RPMI8226 (cell line): ENCODE measurements around the gene RBM10.

Experiments used
- DNase-seq: peaks from one replicate; pipeline ENCODE4 v3.0.0-alpha.2; 2015

RBM10 gene

GRCh38 chrX:47146936-47147859 lies 2.2 kb downstream of the RBM10 start:
- DNase-seq, result no peak

- DNase-seq, result no peak
These were observed 3.9 kb downstream of the RBM10 start for GRCh38 chrX:47148946-47149345.

GRCh38 chrX:47151435-47151834 lies 6.4 kb downstream of the RBM10 start:
- no peak for DNase-seq

GRCh38 chrX:47156611-47157520 lies 11.8 kb downstream of the RBM10 start:
- DNase-seq, result no peak

- DNase-seq, result no peak
These were observed 13.1 kb downstream of the RBM10 start for GRCh38 chrX:47158131-47158530.

GRCh38 chrX:47158781-47159180 lies 13.8 kb downstream of the RBM10 start:
- no peak for DNase-seq

GRCh38 chrX:47160781-47161180 lies 15.8 kb downstream of the RBM10 start:
- no peak for DNase-seq

GRCh38 chrX:47162927-47163583 lies 18.0 kb downstream of the RBM10 start:
- no peak for DNase-seq

- no peak for DNase-seq
These were observed 19.4 kb downstream of the RBM10 start for GRCh38 chrX:47164420-47164819.

GRCh38 chrX:47166126-47166525 lies 21.1 kb downstream of the RBM10 start:
- no peak for DNase-seq

- DNase-seq, result no peak
These were observed 23.6 kb downstream of the RBM10 start for GRCh38 chrX:47168495-47169073.

GRCh38 chrX:47169273-47169672 lies 24.3 kb downstream of the RBM10 start:
- DNase-seq, result no peak

GRCh38 chrX:47169726-47170515 lies 24.9 kb downstream of the RBM10 start:
- DNase-seq, result no peak

- no peak for DNase-seq
These were observed 26.1 kb downstream of the RBM10 start for GRCh38 chrX:47170861-47171692.

GRCh38 chrX:47171996-47172395 lies 27.0 kb downstream of the RBM10 start:
- DNase-seq, result no peak

- no peak for DNase-seq
These were observed 27.5 kb downstream of the RBM10 start for GRCh38 chrX:47172549-47172948.

- DNase-seq, result no peak
These were observed 28.2 kb downstream of the RBM10 start for GRCh38 chrX:47172971-47173792.

- DNase-seq, result no peak
These were observed 29.4 kb downstream of the RBM10 start for GRCh38 chrX:47174376-47174775.

- DNase-seq, result no peak
These were observed 30.0 kb downstream of the RBM10 start for GRCh38 chrX:47174846-47175587.
